Small intestine (tissue), 7 donors: Measurements from ENCODE around the gene PDE6G. TPM values are rescaled to one million over a fixed set of nuclear protein-coding genes. Genes with fewer than 3 reads are reported as not detected.

Experiments
- DNase-seq, 2 donors: peaks; one replicate each; pipeline versions ENCODE4 v3.0.0 to v3.0.0-alpha.2; 2013
- FAIRE-seq: peaks from 2 replicates; lab custom pipeline; 2012; peaks lifted over from hg19 to GRCh38; lab: Jason Lieb, UNC
- H3K27ac ChIP-seq, 3 donors: one replicate each; pipeline ENCODE4 v1.5.1; 2013; ENCODE audit warnings: low read length in 2 of 3, mild to moderate bottlenecking in 2 of 3, control low read depth in 1 of 3, inconsistent platforms in 1 of 3, low read depth in 1 of 3, moderate library complexity in 1 of 3
- H3K27me3 ChIP-seq, 3 donors: one replicate each; pipeline ENCODE4 v1.6.1; 2013; ENCODE audit warnings: low read length in 3 of 3, inconsistent platforms in 1 of 3; ENCODE audit not compliant: control insufficient read depth in 3 of 3, insufficient read depth in 3 of 3
- H3K36me3 ChIP-seq, 3 donors: one replicate each; pipeline ENCODE4 v1.6.1; 2013; ENCODE audit warnings: low read length in 3 of 3, inconsistent platforms in 1 of 3, low read depth in 1 of 3, mild to moderate bottlenecking in 1 of 3, moderate library complexity in 1 of 3; ENCODE audit not compliant: control insufficient read depth in 3 of 3, insufficient read depth in 2 of 3
- H3K4me1 ChIP-seq, 3 donors: one replicate each; pipeline ENCODE4 v1.6.1; 2013; ENCODE audit warnings: low read length in 2 of 3, inconsistent platforms in 1 of 3, low read depth in 1 of 3, mild to moderate bottlenecking in 1 of 3, moderate library complexity in 1 of 3; ENCODE audit not compliant: control insufficient read depth in 3 of 3, insufficient read depth in 2 of 3
- H3K4me3 ChIP-seq, 3 donors: one replicate each; pipeline ENCODE4 v1.5.1; 2013; ENCODE audit warnings: low read length in 3 of 3, control low read depth in 1 of 3, inconsistent platforms in 1 of 3, low read depth in 1 of 3, mild to moderate bottlenecking in 1 of 3, moderate library complexity in 1 of 3
- H3K9me3 ChIP-seq, 2 donors: one replicate each; pipeline ENCODE4 v1.6.1; 2013; ENCODE audit warnings: low read depth in 1 of 2, low read length in 1 of 2; ENCODE audit not compliant: control insufficient read depth in 2 of 2, insufficient read depth in 1 of 2
- WGBS, 3 donors: extraction: QIAGEN DNeasy Blood & Tissue Kit; methylation state at CpG; one replicate each; pipeline ENCODE4 v1.1.7; 2013; 5-methylcytosine and 5-hydroxymethylcytosine counted together
- polyA plus RNA-seq, 4 donors: library from polyadenylated mRNA; stranded (reverse) in 3 of 4; unstranded in 1 of 4; fragments of 200-250 nt in 3 of 4; fragments of 120-200 nt in 1 of 4; gene quantifications; one replicate each; pipeline versions ENCODE4 v1.2.1 to v1.2.3, GENCODE V29; 2013
- donor health status: healthy with polysubstance abuse.
- donor health status: control.
- donor health status: control.
- donor health status: Bipolar disorder and iron deficiency.
- donor health status: healthy.

PDE6G gene
- polyA plus RNA-seq, 4 donors: 1.4 to 7.8 (median 2.8) TPM; not detected in 1

GRCh38 chr17:81647640-81648012 is 8.7 kb downstream of the PDE6G start:
- peaks cover 8 to 28% (median 15%) of the 10 kb centered on the region in 3 donors for H3K27me3 ChIP-seq
- peaks cover 0 to 18% of the 10 kb centered on the region in 2 donors for H3K9me3 ChIP-seq
- H3K4me1 ChIP-seq: no peaks in the 10 kb centered on the region
- DNase-seq (no peak), FAIRE-seq (no peak)
- 26 to 48% (median 36%) methylated on average over 17 to 21 of the region's 21 CpGs for WGBS, 3 donors
- no peaks in the 10 kb centered on the region for H3K36me3 ChIP-seq
- H3K4me3 ChIP-seq: no peak overlapping the region
- H3K27ac ChIP-seq: no peak overlapping the region

GRCh38 chr17:81646869-81647600 is 9.3 kb downstream of the PDE6G start:
- WGBS, 3 donors: 66 to 70% (median 66%) methylated on average over 12 of the region's 12 CpGs
- H3K4me3 ChIP-seq: no peak overlapping the region
- peaks cover 8 to 28% (median 15%) of the 10 kb centered on the region in 3 donors for H3K27me3 ChIP-seq
- no peaks in the 10 kb centered on the region for H3K36me3 ChIP-seq
- FAIRE-seq (no peak), DNase-seq (no peak)
- H3K27ac ChIP-seq: no peak overlapping the region
- H3K9me3 ChIP-seq: peaks cover 0 to 18% of the 10 kb centered on the region in 2 donors
- H3K4me1 ChIP-seq: no peaks in the 10 kb centered on the region

GRCh38 chr17:81644976-81645952 is 11.1 kb downstream of the PDE6G start:
- Histone ChIP-seq H3K4me3 (no peak overlapping the region), H3K4me1 (no peaks in the 10 kb centered on the region), H3K27me3 (peaks cover 8 to 28% (median 15%) of the 10 kb centered on the region in 3 donors), H3K27ac (no peak overlapping the region), H3K36me3 (no peaks in the 10 kb centered on the region), H3K9me3 (peaks cover 0 to 18% of the 10 kb centered on the region in 2 donors)
- no peak for FAIRE-seq
- WGBS, 3 donors: 85 to 87% (median 87%) methylated on average over 26 to 29 of the region's 29 CpGs
- no peak for DNase-seq

- FAIRE-seq (no peak), DNase-seq (no peak)
- peaks cover 8 to 25% (median 13%) of the 10 kb centered on the region in 3 donors for H3K27me3 ChIP-seq
- H3K27ac ChIP-seq: no peak overlapping the region
- WGBS, 3 donors: 90 to 96% (median 91%) methylated on average over 15 of the region's 15 CpGs
- H3K9me3 ChIP-seq: peaks cover 0 to 16% of the 10 kb centered on the region in 2 donors
- H3K4me1 ChIP-seq: no peaks in the 10 kb centered on the region
- H3K36me3 ChIP-seq: no peaks in the 10 kb centered on the region
- H3K4me3 ChIP-seq: no peak overlapping the region
Observed at GRCh38 chr17:81644496-81644895, 11.8 kb downstream of the PDE6G start.

- no peak overlapping the region for H3K4me3 ChIP-seq
- H3K36me3 ChIP-seq: no peaks in the 10 kb centered on the region
- DNase-seq (no peak), FAIRE-seq (no peak)
- H3K27me3 ChIP-seq: peaks cover 0 to 4% (median 0%) of the 10 kb centered on the region in 3 donors
- H3K27ac ChIP-seq: no peak overlapping the region
- no peaks in the 10 kb centered on the region for H3K4me1 ChIP-seq
- WGBS, 3 donors: 91 to 98% (median 94%) methylated on average over 15 to 17 of the region's 17 CpGs
- no peaks in the 10 kb centered on the region for H3K9me3 ChIP-seq
Observed at GRCh38 chr17:81641825-81642489, 14.4 kb downstream of the PDE6G start.

GRCh38 chr17:81640011-81640410 is 16.3 kb downstream of the PDE6G start:
- H3K9me3 ChIP-seq: no peaks in the 10 kb centered on the region
- H3K36me3 ChIP-seq: no peaks in the 10 kb centered on the region
- 91 to 95% (median 93%) methylated on average over 9 of the region's 9 CpGs for WGBS, 3 donors
- H3K4me1 ChIP-seq: peaks cover 0 to 13% (median 3%) of the 10 kb centered on the region in 3 donors
- H3K27me3 ChIP-seq: no peaks in the 10 kb centered on the region
- H3K27ac ChIP-seq: no peak overlapping the region
- H3K4me3 ChIP-seq: no peak overlapping the region
- FAIRE-seq: no peak
- no peak for DNase-seq

- Histone ChIP-seq H3K4me3 (no peak overlapping the region), H3K27me3 (no peaks in the 10 kb centered on the region), H3K9me3 (no peaks in the 10 kb centered on the region), H3K4me1 (peaks cover 0 to 15% (median 3%) of the 10 kb centered on the region in 3 donors), H3K27ac (no peak overlapping the region), H3K36me3 (peaks cover 0 to 3% (median 0%) of the 10 kb centered on the region in 3 donors)
- FAIRE-seq (no peak), DNase-seq (no peak)
- WGBS, 3 donors: 39 to 70% (median 54%) methylated on average over 4 of the region's 4 CpGs
Observed at GRCh38 chr17:81638683-81639082, 17.7 kb downstream of the PDE6G start.
